GM12878 (cell line): ENCODE results near the gene KRT38. TPM values are rescaled to one million over a fixed set of nuclear protein-coding genes. Genes with fewer than 3 reads are reported as not detected.

Source experiments
- ATAC-seq: fragments of 200-7000 bp; cut with Tn5 transposase; 3 replicates; pipeline ENCODE4 v1.9.1; 2020; ENCODE audit warnings: mild to moderate bottlenecking, moderate library complexity
- BruUV-seq: library from RNA; stranded (reverse); fragments of 400-500 nt; replicated peaks from 2 replicates; lab custom pipeline; 2021; lab: Mats Ljungman, UMichigan
- CTCF ChIA-PET: fragments of 300-600 bp; sonication (Branson Sonifier 250); formaldehyde crosslinking; extraction: SDS; loops from one replicate; lab custom pipeline; 2021; ENCODE audit warnings: inconsistent platforms; lab: Yijun Ruan, JAX
- POLR2A ChIA-PET: fragments of 350-600 bp; formaldehyde crosslinking; extraction: SDS; loops from one replicate; lab custom pipeline; 2021; ENCODE audit warnings: inconsistent platforms; lab: Charles Lee
- RAD21 ChIA-PET: fragments of 300-600 bp; sonication (Branson Sonifier 250); formaldehyde crosslinking; loops from one replicate; lab custom pipeline; 2023; ENCODE audit warnings: antibody characterized with exemption; ENCODE audit not compliant: unreplicated experiment; lab: Charles Lee
- SMC1A ChIA-PET: fragments of 300-600 bp; sonication (Branson Sonifier 250); formaldehyde crosslinking; loops from one replicate; lab custom pipeline; 2023; ENCODE audit not compliant: unreplicated experiment, uncharacterized antibody; lab: Charles Lee
- DNase-seq: peaks from one replicate; pipeline ENCODE4 v3.0.0-alpha.2; 2011; ENCODE audit warnings: low read depth, low spot score
- FAIRE-seq: peaks from 3 replicates; lab custom pipeline; 2011; peaks lifted over from hg19 to GRCh38; lab: Jason Lieb, UNC
- H2AFZ ChIP-seq: 2 replicates; pipeline ENCODE4 v1.6.0; 2011; ENCODE audit warnings: low read depth, low read length, control low read depth; ENCODE audit not compliant: control insufficient read depth
- H3K27ac ChIP-seq: 2 replicates; pipeline ENCODE4 v1.5.1; 2011; ENCODE audit warnings: control low read depth; ENCODE audit not compliant: control insufficient read depth, insufficient read depth
- H3K27me3 ChIP-seq, 2 experiments: replicated peaks in 1 of 2; 2 replicates each; pipeline versions ENCODE4 v1.6.0 to v1.6.1; 2011; ENCODE audit warnings: low read length in 1 of 2; ENCODE audit not compliant: control insufficient read depth in 2 of 2, insufficient read depth in 2 of 2
- H3K36me3 ChIP-seq, 2 experiments: 2 replicates each; pipeline ENCODE4 v1.5.1; 2011; ENCODE audit warnings: low read length in 1 of 2; ENCODE audit not compliant: control insufficient read depth in 2 of 2, insufficient read depth in 2 of 2
- H3K4me1 ChIP-seq: 2 replicates; pipeline ENCODE4 v1.6.1; 2011; ENCODE audit warnings: mild to moderate bottlenecking, low read length, moderate library complexity, mixed read lengths; ENCODE audit not compliant: control insufficient read depth, insufficient read depth
- H3K4me2 ChIP-seq: 2 replicates; pipeline ENCODE4 v1.6.0; 2011; ENCODE audit warnings: control low read depth; ENCODE audit not compliant: control insufficient read depth, insufficient read depth
- H3K4me3 ChIP-seq: fragments of 200-600 bp; sonication (generic); 2 replicates; pipeline ENCODE4 v1.5.1; 2016
- H3K79me2 ChIP-seq: 2 replicates; pipeline ENCODE4 v1.6.0; 2011; ENCODE audit warnings: low read length; ENCODE audit not compliant: control insufficient read depth, insufficient read depth
- H3K9ac ChIP-seq: 2 replicates; pipeline ENCODE4 v1.8.0; 2011; ENCODE audit warnings: low read length, control low read depth, mixed read lengths; ENCODE audit not compliant: control insufficient read depth, insufficient read depth
- H3K9me3 ChIP-seq: replicated peaks from 3 replicates; pipeline ENCODE4 v1.5.1; 2011; ENCODE audit warnings: mild to moderate bottlenecking, low read length; ENCODE audit not compliant: control insufficient read depth, insufficient read depth
- H4K20me1 ChIP-seq: 2 replicates; pipeline ENCODE4 v1.6.0; 2011; ENCODE audit not compliant: control insufficient read depth, insufficient read depth
- ESRRA ChIP-seq: IDR thresholded peaks from 2 replicates; pipeline ENCODE4 v1.6.1; 2012; ENCODE audit warnings: mild to moderate bottlenecking, low read length, improper control_type of control experiment
- ETV6 ChIP-seq, 2 experiments: fragments of 450-650 bp in 1 of 2; IDR thresholded peaks in 1 of 2; conservative IDR thresholded peaks in 1 of 2; 2 replicates each; pipeline ENCODE4 v1.6.1; 2014; ENCODE audit warnings: antibody characterized with exemption in 1 of 2, borderline replicate concordance in 1 of 2, low read depth in 1 of 2, mild to moderate bottlenecking in 1 of 2, moderate library complexity in 1 of 2
- FOXK2 ChIP-seq: fragments of 450-650 bp; IDR thresholded peaks from 2 replicates; pipeline ENCODE4 v1.6.1; 2017; ENCODE audit warnings: mild to moderate bottlenecking, moderate library complexity
- HDAC6 ChIP-seq: fragments of 200-600 bp; sonication (generic); IDR thresholded peaks from one replicate; pipeline ENCODE4 v1.8.0; 2017; ENCODE audit warnings: antibody characterized with exemption; ENCODE audit not compliant: unreplicated experiment
- IRF5 ChIP-seq: fragments of 450-650 bp; IDR thresholded peaks from 2 replicates; pipeline ENCODE4 v1.6.1; 2017; ENCODE audit warnings: borderline replicate concordance
- KDM1A ChIP-seq: fragments of 200-600 bp; sonication (generic); IDR thresholded peaks from 2 replicates; pipeline ENCODE4 v1.6.1; 2016; ENCODE audit warnings: borderline replicate concordance
- MTA3 ChIP-seq: IDR thresholded peaks from 2 replicates; pipeline ENCODE4 v1.6.1; 2012; ENCODE audit warnings: low read length, inconsistent platforms, borderline replicate concordance
- NFXL1 ChIP-seq: fragments of 450-650 bp; IDR thresholded peaks from 2 replicates; pipeline ENCODE4 v1.6.1; 2017; ENCODE audit warnings: antibody characterized with exemption, mild to moderate bottlenecking, borderline replicate concordance
- PAX5 ChIP-seq: IDR thresholded peaks from 2 replicates; pipeline ENCODE4 v1.6.1; 2011; ENCODE audit warnings: low read depth, low read length, borderline replicate concordance
- PRDM15 ChIP-seq: fragments of 450-650 bp; formaldehyde crosslinking; IDR thresholded peaks from 2 replicates; pipeline ENCODE4 v1.4.0; 2020; ENCODE audit warnings: mild to moderate bottlenecking, moderate library complexity
- RAD51 ChIP-seq: fragments of 450-650 bp; IDR thresholded peaks from 2 replicates; pipeline ENCODE4 v1.6.1; 2016; ENCODE audit warnings: moderate library complexity, mild to moderate bottlenecking, inconsistent platforms
- RCOR1 ChIP-seq: conservative IDR thresholded peaks from 2 replicates; pipeline ENCODE4 v1.6.1; 2012; ENCODE audit warnings: low read depth, low read length, improper control_type of control experiment
- REST ChIP-seq: IDR thresholded peaks from 2 replicates; pipeline ENCODE4 v1.6.1; 2012; ENCODE audit warnings: mild to moderate bottlenecking, low read depth, low read length
- SUZ12 ChIP-seq: fragments of 200-600 bp; sonication (generic); IDR thresholded peaks from one replicate; pipeline ENCODE4 v1.6.1; 2018; ENCODE audit warnings: antibody characterized with exemption, mild to moderate bottlenecking; ENCODE audit not compliant: unreplicated experiment
- ZBED1 ChIP-seq: IDR thresholded peaks from 2 replicates; pipeline ENCODE4 v1.6.1; 2016; ENCODE audit warnings: borderline replicate concordance
- ZNF217 ChIP-seq: fragments of 450-650 bp; IDR thresholded peaks from 2 replicates; pipeline ENCODE4 v1.6.1; 2017; ENCODE audit warnings: antibody characterized with exemption, mild to moderate bottlenecking
- WGBS: methylation state at CpG from one replicate; pipeline ENCODE4 v1.1.6; 2016; ENCODE audit warnings: low lambda C conversion rate; ENCODE audit not compliant: insufficient replicate concordance, insufficient coverage; ENCODE audit errors: missing lambda C conversion rate; 5-methylcytosine and 5-hydroxymethylcytosine counted together
- in situ Hi-C: fragments of 300-500 bp; cut with MboI; formaldehyde crosslinking; loops from 9 replicates; pipeline ENCODE4 v1.14.3; 2018; ENCODE audit warnings: mixed read lengths
- intact Hi-C: fragments of 100-400 bp; cut with micrococcal nuclease; formaldehyde crosslinking; loops from one replicate; pipeline ENCODE4 v1.14.2; 2022; ENCODE audit not compliant: unreplicated experiment
- polyA plus RNA-seq, 11 experiments: library from polyadenylated mRNA; depleted of rRNA in 4 of 11; unstranded in 6 of 11; stranded (reverse) in 5 of 11; fragments of >200 nt; fragmentation: Nextera tagmentation in 4 of 11; fragmentation: Illumina TruSeq in 1 of 11; extraction: Ambion mirVana in 4 of 11; extraction: Trizol in 1 of 11; gene quantifications; 1 replicate in 1 of 11; 2 replicates in 10 of 11; pipeline versions ENCODE4 v1.2.1 to v1.2.3, GENCODE V29; 2011 to 2016; ENCODE audit warnings: inconsistent platforms in 2 of 11, missing spikeins in 2 of 11, low read depth in 1 of 11
- total RNA-seq, 4 experiments: library from RNA; depleted of rRNA in 3 of 4; stranded (reverse); fragments of >200 nt in 3 of 4; fragmentation: Illumina TruSeq in 1 of 4; extraction: Trizol in 1 of 4; gene quantifications; 2 replicates each; pipeline versions ENCODE4 v1.2.1 to v1.2.3, GENCODE V29; 2013 to 2021

KRT38 gene
- total and polyA plus RNA-seq, 10 of the 15 experiments (the other 5 are each of a cell fraction or from before 2014, with no cell fraction given), result not detected

- no peak for TF ChIP-seq PRDM15
- TF ChIP-seq RCOR1, result no peak
- no peak for TF ChIP-seq MTA3
- no peak for TF ChIP-seq ETV6 (conservative IDR thresholded peaks at IDR 0.05 in 1 of 2, IDR thresholded peaks at IDR 0.05 in 1 of 2; ENCODE audit: borderline replicate concordance in 1 of 2, low read depth in 1 of 2)
- no peak for TF ChIP-seq RAD51
- TF ChIP-seq KDM1A, result no peak
Observed at GRCh38 chr17:41417127-41417526, 23.7 kb downstream of the KRT38 start (continued).

GRCh38 chr17:41416479-41416878 lies 24.3 kb downstream of the KRT38 start:
- intact Hi-C loops (no loop called here), in situ Hi-C loops (no loop called here)
- Histone ChIP-seq H3K9ac (no peak overlapping the region), H3K4me2 (no peak overlapping the region), H3K27ac (no peak overlapping the region), H3K9me3 (no peaks in the 10 kb centered on the region), H3K79me2 (no peaks in the 10 kb centered on the region), H3K27me3 (no peaks in the 10 kb centered on the region; a peak in 2 of 4 replicates), H4K20me1 (no peaks in the 10 kb centered on the region), H3K4me3 (no peak overlapping the region), H2AFZ (no peak overlapping the region), H3K36me3 (no peaks in the 10 kb centered on the region), H3K4me1 (no peaks in the 10 kb centered on the region)
- ATAC-seq (no peak), DNase-seq (no peak), FAIRE-seq (no peak)
- CTCF ChIA-PET, result interaction anchor here (0.7 kb wide), 1 partner anchor 13 kb away, joined by 3 read pairs; no protein-coding TSS in a partner anchor
- BruUV-seq, result no TSS peak
- SMC1A ChIA-PET, result no interaction called here
- 46% methylated on average over 5 of the region's 5 CpGs for WGBS
- RAD21 ChIA-PET, result no interaction called here
- POLR2A ChIA-PET, result no interaction called here
- TF ChIP-seq HDAC6 (no peak), NFXL1 (no peak), ETV6 (conservative IDR thresholded peaks at IDR 0.05 in 1 of 2, IDR thresholded peaks at IDR 0.05 in 1 of 2; ENCODE audit: borderline replicate concordance in 1 of 2, low read depth in 1 of 2) (no peak), ZNF217 (no peak), SUZ12 (no peak), IRF5 (no peak), ESRRA (no peak), REST (no peak), FOXK2 (no peak), ZBED1 (no peak), PAX5 (no peak)
